Measurements from ENCODE around the gene DPP6.

DNA sequence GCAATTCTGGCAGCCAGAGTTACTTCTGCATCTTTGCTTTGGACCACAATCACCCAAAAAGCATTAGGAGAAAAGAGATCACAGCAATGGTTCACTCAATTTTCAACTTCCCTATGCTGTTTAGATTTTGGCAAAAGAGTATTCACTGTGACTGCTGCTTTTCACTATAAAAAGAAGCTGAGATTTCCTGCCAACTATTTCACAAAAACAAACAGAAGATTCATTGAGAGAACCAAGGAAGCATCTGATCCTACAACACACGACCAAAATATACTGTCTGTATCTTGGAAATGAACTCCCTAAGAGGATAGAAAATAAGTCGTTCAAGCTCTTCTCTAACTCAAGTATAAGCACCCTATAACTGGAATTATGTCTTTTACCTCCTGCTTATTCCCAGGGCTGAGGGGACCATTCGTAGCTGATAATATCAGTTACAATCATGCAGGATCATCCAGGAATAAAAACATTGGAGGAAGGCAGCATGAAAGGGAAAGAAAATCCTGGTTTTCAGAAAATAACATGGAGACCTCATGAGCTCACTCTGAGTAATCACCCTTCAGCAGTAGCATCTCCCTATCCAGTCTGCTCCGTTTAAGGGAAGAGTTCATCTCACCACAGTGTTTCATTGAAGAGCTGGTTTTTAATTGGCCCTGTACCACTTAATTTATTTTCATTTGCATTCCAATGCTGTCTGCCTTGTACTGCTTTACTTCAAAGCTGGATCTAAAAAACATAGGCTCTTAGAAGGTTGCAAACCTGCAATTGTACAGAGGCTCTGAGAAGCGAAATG, 694.6 kb downstream of the DPP6 start:
- no peak for TF ChIP-seq FOXM1 (IDR thresholded peaks at IDR 0.05; ENCODE audit: borderline replicate concordance)
- TF ChIP-seq ELF4 (IDR thresholded peaks at IDR 0.05): no peak
- TF ChIP-seq SUZ12 (IDR thresholded peaks at IDR 0.05): no peak
- no peak for TF ChIP-seq SP1 (IDR thresholded peaks at IDR 0.05)
- TF ChIP-seq FOXK2 (IDR thresholded peaks at IDR 0.05): no peak
- no peak for TF ChIP-seq TARDBP (IDR thresholded peaks at IDR 0.05)
- TF ChIP-seq FOXA1 (IDR thresholded peaks at IDR 0.05): no peak
- TF ChIP-seq CTBP1 (IDR thresholded peaks at IDR 0.05; ENCODE audit: borderline replicate concordance): no peak
- TF ChIP-seq BHLHE40 (IDR thresholded peaks at IDR 0.05; ENCODE audit: borderline replicate concordance): no peak

Measured in HEK293T (cell line).